Choroid plexus epithelial cell (primary cell): ENCODE data around the gene KDM6B.
A peak's percentile ranks its signal among the peaks of the same experiment; 100 is the strongest.

Experiments used
- DNase-seq: peaks from one replicate; pipeline ENCODE4 v3.0.0-alpha.2; 2010; ENCODE audit warnings: low read depth
- H3K4me3 ChIP-seq: 2 replicates; pipeline ENCODE4 v1.5.1; 2011; ENCODE audit warnings: low read depth, mild to moderate bottlenecking, control low read depth, low read length, moderate library complexity
- CTCF ChIP-seq: conservative IDR thresholded peaks from 2 replicates; pipeline ENCODE4 v1.5.1; 2011; ENCODE audit warnings: low read depth, mild to moderate bottlenecking, control low read depth, inconsistent platforms, low read length, moderate library complexity

KDM6B gene

GRCh38 chr17:7837408-7838088 is 3.5 kb downstream of the KDM6B start:
- DNase-seq: peak; percentile 11
- TF ChIP-seq CTCF: no peak
- peak overlapping the region; percentile 79 for H3K4me3 ChIP-seq

GRCh38 chr17:7838090-7839075 is 4.4 kb downstream of the KDM6B start:
- peak; percentile 2 for TF ChIP-seq CTCF
- H3K4me3 ChIP-seq: peak overlapping the region; percentile 53
- peak; percentile 79 for DNase-seq

DNA sequence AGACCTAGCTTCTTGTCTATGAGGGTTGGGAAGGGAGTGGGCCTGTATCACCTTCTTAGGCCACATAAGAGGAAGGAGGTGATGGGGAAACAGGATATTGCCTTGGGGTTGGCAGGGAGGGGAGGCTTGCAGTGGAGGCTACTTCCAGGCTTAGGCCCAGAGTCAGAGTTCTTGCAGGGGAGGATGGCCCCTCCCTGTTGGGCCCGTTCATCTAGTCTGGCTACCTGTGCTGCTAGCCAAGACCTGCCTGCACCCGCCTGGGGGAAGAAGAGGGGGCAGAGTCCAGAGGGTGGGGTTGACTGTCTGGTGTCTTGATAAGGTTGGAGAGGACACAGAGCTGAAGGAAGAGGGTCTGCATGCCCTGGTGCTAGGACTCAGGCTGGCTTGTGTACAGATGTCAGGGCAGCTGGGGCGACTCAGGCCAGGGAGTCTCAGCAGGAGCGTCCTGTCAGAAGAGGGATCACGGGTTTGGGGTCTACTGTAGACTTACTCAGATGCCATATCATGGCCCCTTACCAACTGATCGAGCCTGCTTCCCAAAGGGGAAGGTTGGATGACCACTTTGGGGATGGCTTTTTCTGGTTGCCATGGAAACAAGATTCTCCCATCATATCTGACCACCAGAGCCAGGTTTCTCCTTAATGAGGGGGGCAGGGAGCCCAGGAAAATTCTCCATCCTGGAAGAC is 5.3 kb downstream of the KDM6B start:
- no peak for TF ChIP-seq CTCF
- DNase-seq: no peak
- peak overlapping the region; percentile 53 for H3K4me3 ChIP-seq

DNA sequence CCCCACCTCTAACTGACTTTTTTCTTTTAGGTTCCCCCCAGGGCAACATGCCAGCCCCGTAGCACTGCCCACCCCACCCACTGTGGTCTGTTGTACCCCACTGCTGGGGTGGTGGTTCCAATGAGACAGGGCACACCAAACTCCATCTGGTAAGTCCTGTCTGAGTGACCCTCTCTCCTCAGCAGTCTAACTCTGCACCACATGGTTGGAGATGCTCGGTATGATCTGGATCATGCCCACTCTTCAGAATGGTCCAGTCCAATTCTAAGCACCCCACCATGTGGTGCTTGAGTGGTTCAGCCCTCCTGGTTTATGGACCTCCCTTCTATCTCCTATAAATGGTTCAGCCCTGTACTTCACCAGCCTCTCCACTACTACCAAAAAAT is 5.9 kb downstream of the KDM6B start:
- H3K4me3 ChIP-seq: no peak overlapping the region
- peak; percentile 70 for DNase-seq
- no peak for TF ChIP-seq CTCF

GRCh38 chr17:7840441-7840840 is 6.4 kb downstream of the KDM6B start:
- no peak for TF ChIP-seq CTCF
- DNase-seq: no peak
- no peak overlapping the region for H3K4me3 ChIP-seq

DNA sequence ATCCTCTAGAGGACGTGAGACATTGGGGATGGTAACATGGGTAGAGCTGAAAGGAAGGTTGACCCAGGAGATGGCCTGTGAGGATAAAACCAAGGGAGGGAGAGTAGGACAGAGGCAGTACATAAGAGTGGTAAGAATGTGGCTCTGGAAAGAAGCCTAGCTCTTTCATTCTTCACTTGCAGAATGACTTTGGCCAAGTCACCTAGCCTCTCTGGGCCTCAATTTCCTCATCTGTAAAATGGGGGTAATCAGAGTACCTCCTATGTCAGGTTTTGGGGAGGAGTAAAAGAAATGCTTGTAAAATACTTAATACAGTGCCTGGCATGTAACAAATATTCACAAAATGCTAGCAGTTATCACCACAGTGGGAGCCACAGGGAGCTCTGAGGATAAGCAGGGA is 6.9 kb downstream of the KDM6B start:
- no peak overlapping the region for H3K4me3 ChIP-seq
- no peak for DNase-seq
- TF ChIP-seq CTCF: no peak
